NCI-H1417 (cell line): ENCODE measurements around the gene HERC3.

Experiments used
- DNase-seq, 3 experiments: peaks; one replicate each; lab custom pipeline; 2025; lab: John Stamatoyannopoulos, UW

HERC3 gene

DNA sequence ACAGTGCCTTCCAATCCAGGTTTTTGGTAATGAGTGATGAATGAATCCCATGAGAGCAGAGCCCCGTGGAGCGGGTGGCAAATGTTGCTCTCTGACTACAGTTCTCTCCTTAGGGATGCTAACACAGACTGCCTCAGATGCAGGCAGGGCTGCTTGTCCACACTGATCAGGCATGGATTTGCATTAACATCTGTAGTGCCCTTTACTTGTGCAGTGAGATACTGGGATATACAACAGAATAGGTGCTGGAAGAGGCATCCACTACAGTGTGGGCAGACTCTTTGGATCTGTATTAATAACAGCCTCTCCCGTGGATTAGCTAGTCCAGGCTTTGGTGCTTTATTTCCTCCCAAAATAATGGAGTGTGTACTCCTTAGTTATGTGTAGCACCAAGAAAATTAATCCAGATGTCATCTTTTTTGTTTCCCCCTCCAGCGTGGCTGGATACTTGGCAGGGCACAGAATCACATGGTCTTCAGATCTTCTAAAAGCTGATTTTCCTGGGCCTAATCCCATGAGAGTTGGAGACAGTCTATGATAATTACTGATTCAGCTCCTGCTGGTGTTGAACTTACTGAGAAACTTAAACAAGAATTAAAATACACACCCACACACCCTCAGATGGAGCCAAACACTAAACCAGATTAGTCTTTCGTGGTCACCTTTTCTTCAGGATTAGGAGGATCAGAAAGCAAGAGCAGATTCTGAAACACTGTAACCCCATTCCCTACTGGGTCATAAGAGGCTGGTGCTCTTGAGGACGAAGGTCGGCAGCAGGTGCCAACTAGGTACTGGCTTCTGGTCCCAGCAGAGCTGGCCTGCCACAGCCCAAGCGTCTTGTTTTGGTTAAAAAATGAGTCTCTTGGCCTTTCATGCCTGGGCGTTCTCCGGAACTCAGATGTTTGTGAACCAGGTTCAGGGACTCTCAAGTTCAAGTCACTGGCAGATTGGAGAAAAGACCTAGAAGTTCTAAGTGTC lies 128.5 kb downstream of the HERC3 start:
- no peak for DNase-seq

DNA sequence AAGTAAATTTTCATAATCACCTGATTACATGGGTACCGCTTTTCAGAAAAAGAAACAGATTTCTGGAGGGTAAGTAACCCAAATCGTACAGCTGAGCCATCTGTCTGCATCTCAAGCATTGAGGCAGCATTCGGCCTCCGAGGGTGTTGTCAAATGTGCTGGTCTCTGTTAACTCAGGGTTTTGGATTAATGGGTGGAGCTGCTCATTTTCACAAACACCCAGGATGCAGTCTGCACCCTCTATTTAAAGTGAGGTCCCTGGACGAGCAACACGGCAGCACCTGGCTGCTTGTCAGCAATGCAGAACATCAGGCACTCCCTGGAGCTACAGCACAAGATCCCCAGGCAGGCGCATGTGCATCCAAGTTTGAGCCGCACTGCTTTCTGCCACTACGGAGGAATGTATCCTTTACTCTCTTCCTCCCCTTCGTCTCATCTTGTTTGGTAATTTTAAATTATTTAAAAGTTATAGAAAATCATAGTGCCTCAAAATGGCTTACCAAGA lies 130.0 kb downstream of the HERC3 start:
- no peak for DNase-seq

DNA sequence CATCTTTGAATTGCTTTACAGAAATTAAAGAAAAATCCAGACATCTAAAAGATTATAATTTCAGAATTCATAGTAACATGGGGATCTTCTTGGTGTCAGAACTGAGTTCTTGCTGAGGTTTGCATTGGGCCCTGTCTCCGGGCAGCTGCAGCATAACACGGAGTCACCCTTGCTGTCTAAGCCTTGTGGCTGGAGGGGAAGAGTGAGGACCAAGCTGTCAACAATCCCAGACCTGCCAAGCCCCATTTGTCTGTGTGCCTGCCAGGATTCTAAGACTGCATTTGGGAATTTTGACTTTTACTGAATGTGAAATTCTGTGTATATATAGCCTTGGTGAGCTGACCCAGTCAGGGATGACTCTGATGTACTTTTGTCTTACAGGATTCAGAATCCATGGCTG lies 130.5 kb downstream of the HERC3 start:
- no peak for DNase-seq

DNA sequence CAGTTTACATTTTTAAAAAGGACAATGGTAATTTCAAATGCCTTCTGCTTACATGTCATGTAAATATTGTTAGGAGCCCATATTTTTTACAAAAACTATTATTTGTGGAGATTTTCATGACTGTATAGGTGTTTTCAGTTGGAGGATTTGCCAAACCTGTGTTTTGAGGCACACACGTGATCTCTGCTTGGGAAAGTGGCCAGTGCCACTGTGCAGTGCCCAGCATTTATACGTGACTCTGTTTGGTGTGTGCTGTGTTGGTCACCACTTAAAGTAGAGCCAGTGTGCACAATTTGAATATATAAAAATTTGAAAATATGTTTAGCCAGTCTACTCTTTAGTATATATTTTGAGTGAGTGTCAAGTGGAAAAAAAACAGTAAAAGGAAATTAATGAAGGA lies 132.1 kb downstream of the HERC3 start:
- DNase-seq, result no peak

DNA sequence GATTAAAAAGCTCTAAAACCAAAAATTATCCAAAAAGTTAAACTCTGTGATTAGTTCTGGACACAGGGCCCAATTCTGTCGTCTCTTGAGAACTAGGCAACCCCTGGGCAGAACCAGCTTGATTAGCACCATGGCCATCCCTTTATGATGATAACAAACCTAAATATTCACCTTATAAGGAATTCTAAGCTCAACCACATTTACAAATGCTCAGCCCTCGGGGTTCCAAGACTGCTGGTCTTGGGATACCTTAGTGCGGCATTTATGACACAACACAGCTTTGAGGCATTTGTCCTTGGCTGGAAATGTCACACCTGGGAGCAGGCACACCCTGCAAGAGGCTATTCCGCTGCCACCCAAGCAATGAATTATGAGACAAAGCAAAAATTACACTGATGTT lies 132.9 kb downstream of the HERC3 start:
- DNase-seq, result no peak

DNA sequence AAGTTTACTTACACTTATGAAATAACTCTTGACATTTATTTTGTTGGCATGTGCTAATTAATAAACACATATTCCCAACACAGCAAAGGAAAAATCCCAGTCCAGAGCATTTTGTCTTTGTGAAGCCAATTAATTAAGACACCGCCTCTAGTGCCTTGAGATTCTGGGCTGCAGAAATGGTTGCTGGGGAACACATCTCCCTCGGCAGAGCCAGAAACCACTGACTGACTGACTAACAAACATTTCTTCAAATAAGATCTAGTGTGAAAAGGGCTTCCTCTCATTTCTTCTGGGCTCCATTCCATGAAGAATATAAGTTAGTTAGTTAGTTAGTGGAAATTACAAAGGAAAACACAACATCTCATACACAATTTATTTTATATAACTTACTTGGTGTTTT lies 133.7 kb downstream of the HERC3 start:
- DNase-seq, result no peak

DNA sequence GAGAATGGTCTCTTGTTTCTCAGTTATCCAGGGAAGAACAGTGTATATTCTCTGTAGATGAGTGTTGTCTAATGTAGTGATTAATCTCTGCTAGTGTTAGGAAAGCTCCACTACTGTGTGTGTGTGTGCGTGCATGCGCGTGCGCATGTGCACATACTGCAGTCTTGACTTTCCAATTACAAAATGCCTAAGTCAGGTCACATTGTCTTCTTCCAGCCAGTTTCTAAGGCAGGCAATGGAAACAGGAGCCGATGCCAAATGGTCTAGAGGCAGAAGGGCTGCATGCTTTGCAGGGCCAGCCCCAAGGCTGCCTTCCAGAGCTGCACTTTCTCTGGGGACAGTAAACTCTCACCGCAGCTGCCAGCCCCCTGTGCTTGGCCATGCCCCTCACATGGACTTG lies 135.9 kb downstream of the HERC3 start:
- DNase-seq, result no peak

DNA sequence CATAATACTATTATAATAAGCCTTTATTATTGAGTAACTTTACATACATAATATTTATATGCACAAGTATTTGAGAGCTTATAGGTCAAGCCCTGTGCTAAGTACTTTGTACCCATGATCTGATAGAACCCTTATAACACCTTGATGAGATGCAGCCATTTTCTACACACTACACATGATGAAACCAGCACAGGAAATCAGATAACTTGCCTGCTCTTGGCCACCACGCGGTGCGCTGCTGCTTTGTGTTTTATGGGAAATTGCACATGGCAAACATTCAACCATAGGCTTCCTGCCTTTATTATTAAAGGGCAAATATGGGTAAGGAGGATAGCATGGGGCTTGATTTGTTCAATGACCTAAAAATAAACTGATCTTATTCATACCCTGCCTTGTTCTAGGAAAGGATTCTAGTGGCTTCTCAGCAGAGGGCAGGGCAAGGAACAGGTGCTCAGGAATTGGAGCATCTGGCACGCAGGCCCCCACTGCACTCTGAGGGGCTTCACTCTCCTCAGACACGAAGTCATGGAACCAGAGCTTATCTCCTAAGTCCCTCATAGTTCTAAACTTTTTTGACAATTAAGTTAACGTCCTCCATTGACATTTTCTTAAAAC lies 137.0 kb downstream of the HERC3 start:
- peak in 1 of 3 experiments; percentile 6 for DNase-seq

DNA sequence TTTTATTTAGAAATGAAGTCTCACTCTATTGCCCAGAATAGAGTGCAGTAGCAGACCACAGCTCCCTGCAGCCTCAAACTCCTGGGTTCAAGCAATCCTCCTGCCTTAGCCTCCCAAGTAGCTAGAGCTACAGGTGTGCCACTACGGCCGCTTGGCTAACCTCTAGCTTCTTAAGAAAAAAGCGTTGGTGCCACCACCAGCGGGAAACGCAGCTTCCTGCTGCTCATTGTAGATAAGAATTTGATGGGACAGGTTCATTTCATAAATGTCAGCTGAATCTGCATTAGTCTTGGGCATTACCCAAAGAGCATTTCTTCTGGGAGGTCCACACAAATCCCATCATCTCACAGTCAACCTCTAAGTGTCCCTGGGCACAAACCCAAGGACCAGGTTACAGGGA lies 138.5 kb downstream of the HERC3 start:
- DNase-seq, result no peak

DNA sequence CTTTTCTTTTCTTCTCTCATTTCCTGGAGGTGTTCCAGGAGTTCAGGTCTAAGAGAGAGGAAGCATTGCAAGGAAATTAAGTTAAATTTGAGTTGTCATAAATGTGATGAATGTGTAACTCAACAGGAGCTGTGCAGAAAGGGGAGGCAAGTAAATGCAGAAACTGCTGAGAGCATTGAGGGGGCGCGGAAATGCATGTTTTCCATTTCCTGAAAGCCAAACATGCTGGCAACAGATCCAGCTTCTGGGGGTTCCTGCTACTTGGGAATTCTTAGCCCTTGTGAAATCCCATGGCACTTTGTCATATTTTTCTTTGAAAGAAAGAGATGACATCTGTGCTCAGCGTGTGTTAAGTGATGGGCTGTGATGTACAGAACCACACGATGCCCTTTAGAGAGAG lies 139.1 kb downstream of the HERC3 start:
- DNase-seq, result no peak

DNA sequence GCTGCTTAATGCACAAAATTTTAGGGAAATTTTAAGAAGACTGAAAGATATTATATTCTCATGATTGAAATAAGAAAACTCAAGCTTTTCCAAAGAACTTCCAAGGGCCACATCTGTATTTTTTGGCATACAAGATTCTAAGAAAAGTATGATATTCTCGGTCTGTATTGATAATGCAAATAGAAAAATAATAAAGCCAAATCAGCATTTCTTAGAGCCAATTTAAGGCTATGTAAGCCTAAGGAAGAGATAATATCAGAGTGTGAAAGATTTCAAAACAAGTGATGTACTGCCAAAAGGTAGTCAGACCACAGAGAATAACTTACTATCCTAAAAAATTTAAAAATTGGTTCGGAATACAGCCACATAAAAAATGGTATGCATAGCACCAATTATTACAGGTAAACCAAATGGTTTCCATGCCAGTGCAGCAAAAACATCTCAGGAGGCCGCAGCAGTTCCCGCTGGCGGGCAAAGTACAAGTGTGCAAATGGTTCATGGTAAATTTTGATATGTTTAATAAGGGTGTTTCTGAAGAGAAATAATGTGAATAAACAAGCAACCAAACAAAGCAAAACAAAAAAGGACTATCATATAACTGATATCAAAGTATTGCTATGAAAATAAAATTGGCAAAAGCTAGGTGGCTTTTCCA lies 140.6 kb downstream of the HERC3 start:
- no peak for DNase-seq

DNA sequence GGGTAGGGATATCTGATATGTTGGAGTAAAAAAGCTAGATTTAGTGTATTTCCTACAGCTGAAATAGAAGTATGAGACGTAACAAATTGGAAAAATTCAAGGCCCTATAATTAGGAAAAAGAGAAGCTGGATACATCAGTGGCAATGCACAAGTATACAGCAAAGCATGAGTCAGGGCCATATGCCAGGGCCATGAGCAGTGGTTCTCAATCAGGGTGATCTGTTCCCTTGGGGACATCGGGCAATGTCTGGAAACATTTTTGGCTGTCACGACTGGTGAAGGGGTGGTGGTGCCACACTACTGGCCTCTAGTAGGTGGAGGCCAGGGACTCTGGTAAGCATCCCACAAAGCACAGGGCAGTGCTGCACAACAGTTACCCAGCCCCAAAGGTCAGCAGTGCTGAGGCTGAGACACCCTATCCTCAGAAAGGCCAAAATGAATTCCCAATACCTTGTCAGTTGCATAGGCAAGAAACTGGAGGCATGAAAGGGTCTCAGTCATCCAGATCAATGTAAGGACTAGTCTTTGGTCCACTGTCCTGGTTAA lies 142.2 kb downstream of the HERC3 start:
- no peak for DNase-seq

DNA sequence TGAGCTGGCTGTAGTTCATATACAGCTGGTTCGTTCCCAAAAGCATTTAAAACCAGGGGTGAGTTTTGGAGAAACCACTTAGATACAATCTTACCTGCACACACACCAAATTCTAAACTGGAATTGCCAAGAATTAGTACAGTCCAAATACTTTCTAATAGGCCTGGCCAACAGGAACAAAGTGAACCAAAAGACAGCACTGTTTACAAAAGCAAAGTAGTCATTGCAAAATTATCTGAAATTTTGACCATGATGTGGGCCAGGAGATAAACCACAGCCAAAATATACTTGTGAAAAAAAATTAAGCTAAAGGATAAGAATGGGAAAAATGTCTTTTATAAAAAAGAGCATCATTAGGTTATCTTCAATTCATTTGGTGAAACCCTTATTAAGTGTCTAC lies 143.3 kb downstream of the HERC3 start:
- no peak for DNase-seq

DNA sequence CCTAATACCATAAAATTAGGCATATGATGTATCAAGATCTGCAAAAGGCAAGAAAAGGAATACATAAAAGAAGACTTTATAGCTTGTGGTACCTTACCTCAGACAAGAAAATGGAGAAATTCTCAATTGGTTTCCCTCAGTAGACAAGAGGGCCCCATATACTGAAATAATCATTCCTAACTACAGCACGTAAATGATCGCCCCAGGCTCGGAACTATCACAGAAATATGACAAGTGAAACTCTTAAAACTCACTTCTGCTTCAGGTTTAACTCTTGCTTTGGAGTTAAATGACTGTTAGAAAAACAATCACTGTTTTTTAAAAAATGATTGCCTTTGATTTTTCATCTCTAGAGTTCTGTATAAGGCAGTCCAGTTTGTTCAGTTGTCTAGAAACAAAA lies 144.0 kb downstream of the HERC3 start:
- DNase-seq, result no peak

DNA sequence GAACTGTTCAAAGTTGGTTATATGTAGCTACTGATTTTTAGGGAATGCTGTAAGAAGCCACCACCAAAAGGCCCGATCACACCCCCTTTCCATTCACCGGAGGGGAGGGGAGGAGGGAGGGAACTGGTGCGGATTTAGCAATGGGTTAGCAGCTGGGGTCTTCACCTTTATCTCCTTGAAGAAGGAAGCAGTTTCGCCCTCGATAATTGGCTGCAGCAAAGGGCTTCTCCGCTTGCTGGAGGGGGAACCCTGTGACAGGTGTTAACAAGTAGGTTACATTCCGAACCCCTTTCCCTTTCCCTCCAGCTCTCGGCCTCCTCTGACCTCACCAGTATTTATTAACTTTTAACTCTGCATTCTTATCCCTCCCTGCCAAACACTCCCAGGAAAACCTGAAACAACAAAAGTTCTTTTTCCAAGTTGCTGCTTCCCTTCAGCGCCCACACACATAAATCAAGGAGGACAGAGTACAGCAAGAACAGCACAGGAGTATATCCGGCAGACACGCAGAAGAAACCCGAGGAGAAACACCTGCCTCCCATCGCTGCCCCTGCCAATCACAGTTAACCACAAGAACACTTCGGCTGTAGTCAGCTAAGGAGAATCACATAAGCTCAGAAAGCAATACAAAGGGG lies 145.1 kb downstream of the HERC3 start:
- peak in 1 of 3 experiments; percentile 91 for DNase-seq

DNA sequence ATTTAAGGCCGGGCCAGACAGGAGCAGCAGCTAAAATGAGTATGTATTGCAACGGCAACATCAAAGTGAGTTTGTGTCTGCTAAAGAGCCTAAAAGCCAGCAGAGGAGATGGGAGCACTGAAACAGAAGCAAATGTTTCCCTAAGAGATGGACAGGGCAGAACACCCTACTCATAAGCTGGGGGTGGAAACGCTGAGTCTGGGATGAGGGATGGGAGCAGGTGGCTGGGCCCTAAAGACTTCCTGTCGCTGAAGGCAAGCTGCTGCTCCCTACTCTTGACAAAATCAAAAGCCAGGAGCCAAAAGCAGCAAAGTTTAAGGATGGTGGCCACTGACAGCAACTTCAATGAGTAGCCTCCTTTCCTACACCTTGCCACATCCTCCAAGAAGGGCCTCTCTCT lies 145.9 kb downstream of the HERC3 start:
- DNase-seq, result no peak

DNA sequence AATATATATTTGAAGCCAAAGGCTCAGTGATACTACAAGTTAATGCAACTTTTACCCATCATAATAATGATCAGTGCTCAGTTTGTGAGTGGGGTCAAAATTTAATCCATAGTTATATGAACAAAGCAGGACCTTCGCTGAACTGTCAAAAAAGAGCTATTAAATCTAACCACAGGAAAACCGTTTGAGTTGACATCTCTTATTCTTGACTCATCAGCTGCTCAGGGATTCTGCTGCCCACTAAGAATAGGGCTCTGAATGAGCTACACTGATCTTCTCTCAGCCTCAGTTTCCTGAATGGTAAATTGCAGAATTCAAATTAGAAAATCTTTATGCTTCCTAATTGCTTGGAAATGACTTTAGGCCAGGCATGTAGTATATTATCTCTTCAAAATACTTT lies 150.3 kb downstream of the HERC3 start:
- no peak for DNase-seq

DNA sequence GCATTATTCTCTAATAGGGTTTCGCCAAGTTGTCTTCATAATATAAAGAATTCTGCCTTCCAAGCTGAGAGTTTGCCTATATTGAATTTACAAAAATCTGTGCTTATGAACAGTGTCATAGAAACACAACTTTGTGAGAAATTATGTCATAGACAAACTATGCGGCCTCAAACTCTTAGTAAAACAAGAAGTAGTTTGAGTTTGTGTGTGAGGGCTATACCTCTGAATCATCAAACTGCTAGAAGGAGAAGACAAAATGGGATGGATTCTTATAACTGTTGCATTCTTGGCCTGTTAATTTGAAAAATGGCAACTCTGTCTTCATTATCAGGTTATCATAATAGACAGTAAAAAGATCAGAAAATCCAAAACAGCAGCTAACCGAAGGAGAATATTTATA lies 151.4 kb downstream of the HERC3 start:
- no peak for DNase-seq

DNA sequence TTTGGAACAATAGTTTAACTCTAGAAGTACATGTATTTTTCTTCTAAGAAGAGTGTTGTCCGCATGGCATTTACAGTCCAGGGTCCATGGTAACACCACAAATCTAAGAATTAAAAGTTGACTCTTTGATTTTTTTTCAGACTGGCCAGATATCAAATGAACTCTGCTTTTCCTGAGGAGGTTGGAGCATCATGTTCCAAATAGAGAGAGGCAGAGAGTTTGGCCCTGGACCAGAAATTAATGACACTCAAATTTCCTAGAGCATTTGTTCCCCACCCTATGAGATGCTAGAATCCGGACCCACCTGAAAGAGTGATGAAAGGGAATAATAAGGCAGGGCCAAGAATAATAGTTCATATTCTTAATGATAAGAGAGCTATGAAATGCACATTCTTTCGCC lies 152.3 kb downstream of the HERC3 start:
- no peak for DNase-seq

DNA sequence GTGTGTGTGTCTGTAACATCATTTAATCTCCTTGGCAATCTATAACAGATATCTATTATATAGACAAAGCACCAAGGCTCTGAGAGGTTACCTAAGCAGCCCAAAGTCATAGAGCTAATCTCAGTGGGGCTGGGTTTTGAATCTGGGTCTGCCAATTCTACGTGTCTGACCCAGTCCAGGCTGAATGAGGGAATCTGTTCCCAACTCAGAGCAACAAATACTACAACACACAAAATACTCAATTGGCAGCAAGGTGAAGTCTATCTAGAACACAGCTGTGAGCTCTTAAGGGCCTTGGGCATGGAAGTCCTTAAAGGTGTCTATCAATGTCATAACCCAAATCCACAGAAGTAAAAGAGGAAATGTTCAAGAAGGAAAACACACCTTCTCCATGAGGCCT lies 152.9 kb downstream of the HERC3 start:
- no peak for DNase-seq

DNA sequence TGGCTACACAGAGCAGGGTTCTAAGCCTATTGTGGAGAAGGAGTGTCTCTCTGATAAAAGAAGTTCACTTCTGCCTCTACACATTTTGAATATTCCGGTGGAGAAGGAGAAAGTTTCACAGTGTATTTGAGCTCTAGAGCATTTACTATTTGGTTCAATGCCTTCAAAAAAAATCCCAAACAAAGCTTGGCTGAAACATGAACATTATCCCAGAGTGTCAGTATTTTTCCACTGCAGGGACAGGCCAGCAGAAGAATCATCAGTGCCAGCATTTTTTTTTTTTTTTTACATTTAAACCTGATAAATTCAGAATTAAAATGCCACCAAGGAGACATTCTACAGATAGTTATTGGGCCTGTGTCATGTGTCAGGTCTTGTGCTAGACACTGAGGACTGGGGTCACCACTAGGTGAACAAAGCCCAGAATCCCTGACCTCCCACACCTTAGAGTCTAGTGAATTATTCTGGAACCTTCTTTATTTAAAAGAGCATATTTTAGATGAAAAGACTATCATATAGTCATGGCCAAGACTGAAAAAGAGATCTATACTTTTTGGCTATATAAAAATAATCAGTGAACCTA lies 153.4 kb downstream of the HERC3 start:
- no peak for DNase-seq

DNA sequence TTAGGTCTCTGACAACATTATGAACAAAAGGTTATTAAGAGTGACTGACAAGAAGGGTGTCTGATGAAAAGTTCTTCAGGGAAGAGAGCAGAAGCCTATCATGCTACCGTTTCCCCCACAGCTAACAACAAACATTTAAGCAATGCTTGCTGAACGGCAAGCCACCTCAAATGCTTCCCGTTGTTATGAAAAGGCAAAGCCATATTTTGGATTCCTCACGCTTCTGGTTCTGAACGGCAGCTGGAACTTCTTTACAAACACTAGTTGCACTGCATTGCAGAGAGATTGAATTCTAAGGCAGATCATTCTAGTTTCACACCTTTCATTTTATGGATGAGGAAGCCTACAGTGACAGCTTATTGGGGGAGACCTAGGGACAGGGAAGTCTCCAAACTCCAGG lies 153.9 kb downstream of the HERC3 start:
- DNase-seq, result no peak
